Lower leg skin (tissue), 3 donors: ENCODE measurements around the gene GREB1.

Source experiments
- CTCF ChIP-seq, 3 donors: fragments of 450-650 bp; IDR thresholded peaks; one replicate each; pipeline ENCODE4 v1.5.1; 2016; ENCODE audit warnings: antibody characterized with exemption in 3 of 3, mild to moderate bottlenecking in 3 of 3, moderate library complexity in 2 of 3
- POLR2A ChIP-seq, 2 donors: fragments of 450-650 bp; IDR thresholded peaks; one replicate each; pipeline ENCODE4 v1.6.1; 2016 to 2017; ENCODE audit warnings: antibody characterized with exemption in 2 of 2, mild to moderate bottlenecking in 1 of 2, moderate library complexity in 1 of 2

GRCh38 chr2:11578081-11578948, 44.5 kb downstream of the GREB1 start:
- no peak for TF ChIP-seq CTCF (IDR thresholded peaks at IDR 0.05)
- no peak for TF ChIP-seq POLR2A (IDR thresholded peaks at IDR 0.05)
